NCI-H2081 treated with DMSO at 0.1 percent for 48 hours (cell line): ENCODE measurements around the gene LYSMD2.
"Not testable (repeated sequence)": the region's sequence is repeated elsewhere in the genome, so short reads cannot be mapped to it uniquely, and the experiment has no call there.

Experiments used
- DNase-seq: peaks from one replicate; lab custom pipeline; 2025; lab: John Stamatoyannopoulos, UW

The LYSMD2 gene

GRCh38 chr15:51737522-51738305 lies at the start of gene LYSMD2:
TSS of gene LYSMD2 (minus strand) at chr15:51737655. CDS start at chr15:51737622, 33 bp downstream.
- DNase-seq, result no peak

GRCh38 chr15:51787130-51787529 lies 49.7 kb upstream of the LYSMD2 start:
- DNase-seq, result not testable (repeated sequence)

- no peak for DNase-seq
These were observed 46.5 kb upstream of the LYSMD2 start for GRCh38 chr15:51783967-51784366.

- DNase-seq, result no peak
These were observed 45.0 kb upstream of the LYSMD2 start for GRCh38 chr15:51782357-51782896.

GRCh38 chr15:51781506-51781905 lies 44.1 kb upstream of the LYSMD2 start:
- DNase-seq, result no peak

- no peak for DNase-seq
These were observed 43.2 kb upstream of the LYSMD2 start for GRCh38 chr15:51780636-51781035.

- DNase-seq, result no peak
These were observed 39.6 kb upstream of the LYSMD2 start for GRCh38 chr15:51776952-51777569.

GRCh38 chr15:51775967-51776816 lies 38.7 kb upstream of the LYSMD2 start:
- no peak for DNase-seq

GRCh38 chr15:51774916-51775315 lies 37.5 kb upstream of the LYSMD2 start:
- no peak for DNase-seq

- peak; percentile 85 for DNase-seq
These were observed 34.3 kb upstream of the LYSMD2 start for GRCh38 chr15:51771773-51772172.

GRCh38 chr15:51770902-51771301 lies 33.4 kb upstream of the LYSMD2 start:
- DNase-seq, result no peak

GRCh38 chr15:51768018-51768417 lies 30.6 kb upstream of the LYSMD2 start:
- no peak for DNase-seq

GRCh38 chr15:51766341-51766740 lies 28.9 kb upstream of the LYSMD2 start:
- DNase-seq, result no peak

- DNase-seq, result no peak
These were observed 28.3 kb upstream of the LYSMD2 start for GRCh38 chr15:51765751-51766150.

- no peak for DNase-seq
These were observed 23.4 kb upstream of the LYSMD2 start for GRCh38 chr15:51760805-51761204.

- DNase-seq, result no peak
These were observed 22.2 kb upstream of the LYSMD2 start for GRCh38 chr15:51759557-51760070.

- DNase-seq, result no peak
These were observed 21.2 kb upstream of the LYSMD2 start for GRCh38 chr15:51758645-51759044.

GRCh38 chr15:51757450-51757849 lies 20.0 kb upstream of the LYSMD2 start:
- no peak for DNase-seq

GRCh38 chr15:51756482-51756881 lies 19.0 kb upstream of the LYSMD2 start:
- DNase-seq, result no peak

GRCh38 chr15:51755790-51756189 lies 18.3 kb upstream of the LYSMD2 start:
- DNase-seq, result no peak

GRCh38 chr15:51754267-51754666 lies 16.8 kb upstream of the LYSMD2 start:
- no peak for DNase-seq

GRCh38 chr15:51752888-51753287 lies 15.4 kb upstream of the LYSMD2 start:
- DNase-seq, result no peak
